VCaP (cell line): Measurements from ENCODE around the gene KIAA1328.
"Not testable (repeated sequence)": the region's sequence is repeated elsewhere in the genome, so short reads cannot be mapped to it uniquely, and the experiment has no call there.

Experiments used
- H3K27ac ChIP-seq: fragments of 450-650 bp; 2 replicates; pipeline ENCODE4 v1.5.1; 2017
- TF ChIP-seq, protein P1 (sequence below): fragments of 450-650 bp; conservative IDR thresholded peaks from 2 replicates; pipeline ENCODE4 v1.5.1; 2017; ENCODE audit warnings: mild to moderate bottlenecking, moderate library complexity

Gene KIAA1328

DNA sequence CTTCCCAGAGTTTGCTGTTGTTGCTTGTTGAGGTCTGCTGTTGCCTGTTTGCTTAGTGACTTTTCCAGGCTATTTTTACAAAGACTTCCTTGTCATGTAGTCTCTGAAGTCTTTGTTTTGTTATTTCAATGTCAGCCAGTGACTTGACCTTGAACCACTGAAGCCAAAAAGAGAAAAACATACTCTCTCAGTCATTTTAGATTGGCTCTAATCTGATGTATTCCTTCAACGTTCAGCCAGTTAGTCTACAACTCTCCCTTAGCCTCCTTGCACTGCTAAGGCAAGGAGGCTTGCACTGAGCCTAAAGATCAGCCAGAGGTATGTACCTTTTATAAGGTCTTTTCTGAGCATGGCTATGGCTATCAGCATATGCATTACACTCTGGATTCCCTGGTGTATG is 27.9 kb downstream of the KIAA1328 start:
- H3K27ac ChIP-seq = no peak overlapping the region
- TF ChIP-seq, protein P1, sequence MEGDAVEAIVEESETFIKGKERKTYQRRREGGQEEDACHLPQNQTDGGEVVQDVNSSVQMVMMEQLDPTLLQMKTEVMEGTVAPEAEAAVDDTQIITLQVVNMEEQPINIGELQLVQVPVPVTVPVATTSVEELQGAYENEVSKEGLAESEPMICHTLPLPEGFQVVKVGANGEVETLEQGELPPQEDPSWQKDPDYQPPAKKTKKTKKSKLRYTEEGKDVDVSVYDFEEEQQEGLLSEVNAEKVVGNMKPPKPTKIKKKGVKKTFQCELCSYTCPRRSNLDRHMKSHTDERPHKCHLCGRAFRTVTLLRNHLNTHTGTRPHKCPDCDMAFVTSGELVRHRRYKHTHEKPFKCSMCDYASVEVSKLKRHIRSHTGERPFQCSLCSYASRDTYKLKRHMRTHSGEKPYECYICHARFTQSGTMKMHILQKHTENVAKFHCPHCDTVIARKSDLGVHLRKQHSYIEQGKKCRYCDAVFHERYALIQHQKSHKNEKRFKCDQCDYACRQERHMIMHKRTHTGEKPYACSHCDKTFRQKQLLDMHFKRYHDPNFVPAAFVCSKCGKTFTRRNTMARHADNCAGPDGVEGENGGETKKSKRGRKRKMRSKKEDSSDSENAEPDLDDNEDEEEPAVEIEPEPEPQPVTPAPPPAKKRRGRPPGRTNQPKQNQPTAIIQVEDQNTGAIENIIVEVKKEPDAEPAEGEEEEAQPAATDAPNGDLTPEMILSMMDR = no peak

DNA sequence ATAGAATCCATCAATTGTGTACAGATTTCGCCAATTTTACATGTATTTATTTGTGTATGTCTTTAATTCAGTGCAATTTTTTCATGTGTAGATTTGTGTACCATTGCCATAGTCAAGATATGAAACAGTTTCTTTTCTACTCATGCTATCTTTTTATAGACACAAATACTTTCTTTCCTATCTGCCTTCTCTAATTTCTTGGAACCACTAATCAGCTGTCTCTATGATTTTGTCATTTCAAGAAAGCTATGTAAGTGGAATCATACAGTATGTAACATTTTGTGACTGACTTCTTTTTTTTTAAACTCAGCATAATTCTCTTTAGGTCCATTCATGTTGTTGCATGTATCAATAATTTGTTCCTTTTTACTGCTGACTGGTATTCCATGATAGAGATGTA is 33.3 kb downstream of the KIAA1328 start:
- TF ChIP-seq, protein P1 = no peak
- no peak overlapping the region for H3K27ac ChIP-seq

DNA sequence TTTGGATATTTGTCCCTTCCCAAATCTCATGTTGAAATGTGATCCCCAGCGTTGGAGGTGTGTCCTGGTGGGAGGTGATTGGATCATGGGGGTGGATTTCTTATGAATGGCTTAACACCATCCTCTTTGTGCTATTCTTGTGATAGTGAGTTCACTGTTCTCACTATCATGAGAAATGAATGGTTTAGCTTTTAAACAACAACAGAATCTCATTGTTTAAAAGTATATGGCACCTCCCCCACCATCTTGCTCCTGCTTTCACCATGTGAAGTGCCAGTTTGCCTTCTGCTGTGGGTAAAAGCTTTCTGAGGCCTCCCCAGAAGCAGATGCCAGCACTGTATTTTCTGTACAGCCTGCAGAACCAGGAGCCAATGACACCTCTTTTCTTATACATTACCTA is 38.1 kb downstream of the KIAA1328 start:
- TF ChIP-seq, protein P1 = no peak
- no peak overlapping the region for H3K27ac ChIP-seq

DNA sequence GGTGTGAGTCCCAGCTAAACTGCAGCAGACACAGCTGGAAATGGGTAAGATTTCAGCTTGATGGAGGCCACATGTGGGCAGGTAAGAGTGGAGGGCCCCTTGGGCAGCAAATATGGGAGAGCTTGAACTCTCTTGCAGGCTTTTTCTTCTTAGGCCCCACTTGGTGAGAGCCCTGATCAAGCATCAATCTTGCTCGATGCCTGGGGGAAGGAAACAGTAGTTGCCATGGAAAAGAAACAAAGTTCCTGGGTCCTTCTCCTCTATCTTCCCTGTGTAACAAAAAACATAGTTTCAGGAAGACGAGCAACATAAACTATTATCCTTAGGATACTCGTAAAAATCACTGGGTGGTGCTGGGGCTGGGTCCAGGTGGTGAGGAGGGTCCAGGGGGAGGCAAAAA is 42.9 kb downstream of the KIAA1328 start:
- TF ChIP-seq, protein P1 = no peak
- no peak overlapping the region for H3K27ac ChIP-seq

DNA sequence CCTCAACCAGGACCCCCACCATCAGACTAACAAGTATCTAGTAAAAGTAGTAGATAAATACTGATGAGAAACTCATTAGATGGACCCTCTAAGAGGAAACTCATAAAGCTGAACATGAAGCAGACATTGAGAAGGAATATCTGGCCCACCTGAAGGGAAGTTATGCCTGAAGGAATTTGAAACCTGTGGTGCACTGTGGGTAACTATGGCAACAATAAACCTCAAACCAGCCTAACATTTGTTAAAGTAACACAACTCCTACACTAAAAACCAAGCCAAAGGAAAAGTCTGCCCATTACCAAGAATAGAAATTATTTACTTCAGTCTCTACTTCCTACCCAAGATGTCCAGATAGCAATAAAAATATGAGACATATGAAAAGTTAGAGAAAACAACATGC is 43.4 kb downstream of the KIAA1328 start:
- TF ChIP-seq, protein P1 = no peak
- no peak overlapping the region for H3K27ac ChIP-seq

DNA sequence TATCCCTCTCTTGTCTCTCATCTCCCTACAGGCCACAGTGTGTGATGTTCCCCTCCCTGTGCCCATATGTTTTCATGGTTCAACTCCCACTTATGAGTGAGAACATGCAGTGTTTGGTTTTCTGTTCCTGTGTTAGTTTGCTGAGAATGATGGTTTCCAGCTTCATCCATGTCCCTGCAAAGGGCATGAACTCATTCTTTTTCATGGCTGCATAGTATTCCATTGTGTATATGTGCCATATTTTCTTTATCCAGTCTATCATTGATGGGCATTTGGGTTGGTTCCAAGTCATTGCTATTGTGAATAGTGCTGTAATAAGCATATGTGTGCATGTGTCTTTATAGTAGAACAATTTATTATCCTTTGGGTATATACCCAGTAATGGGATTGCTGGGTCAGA is 44.9 kb downstream of the KIAA1328 start:
- H3K27ac ChIP-seq = not testable (repeated sequence)

DNA sequence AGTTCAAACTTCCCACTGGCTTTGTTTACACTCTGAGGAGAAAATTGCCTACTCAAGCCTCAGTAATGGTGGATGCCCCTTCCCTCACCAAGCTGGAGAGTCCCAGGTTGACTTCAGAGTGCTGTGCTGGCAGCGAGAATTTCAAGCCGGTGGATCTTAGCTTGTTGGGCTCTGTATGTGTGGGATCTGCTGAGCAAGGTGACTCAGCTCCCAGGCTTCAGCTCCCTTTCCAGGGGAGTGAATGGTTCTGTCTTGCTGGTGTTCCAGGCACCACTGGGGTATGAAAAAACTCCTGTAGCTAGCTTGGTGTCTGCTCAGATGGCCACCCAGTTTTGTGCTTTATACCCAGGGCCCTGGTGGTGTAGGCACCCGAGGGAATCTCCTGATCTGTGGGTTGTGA is 50.9 kb downstream of the KIAA1328 start:
- H3K27ac ChIP-seq = not testable (repeated sequence)

DNA sequence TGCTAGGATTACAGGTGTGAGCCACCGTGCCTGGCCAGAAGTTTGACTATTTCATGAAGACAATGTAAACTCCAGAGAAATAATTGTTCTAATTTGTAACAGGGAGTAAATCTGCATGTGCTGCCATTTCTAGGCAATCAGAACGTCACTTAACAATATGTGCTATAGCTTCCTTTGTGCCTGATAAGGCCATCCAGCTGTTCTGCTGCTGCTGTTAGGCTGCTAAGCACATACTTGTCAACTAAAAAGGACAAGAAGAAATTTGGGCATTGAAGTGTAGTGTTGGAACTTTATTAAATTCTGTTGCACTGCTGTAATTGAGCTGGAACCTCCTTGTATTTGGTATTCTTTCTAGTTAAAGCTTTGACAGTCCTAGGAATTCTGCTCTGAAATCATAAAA is 57.1 kb downstream of the KIAA1328 start:
- TF ChIP-seq, protein P1 = no peak
- no peak overlapping the region for H3K27ac ChIP-seq

DNA sequence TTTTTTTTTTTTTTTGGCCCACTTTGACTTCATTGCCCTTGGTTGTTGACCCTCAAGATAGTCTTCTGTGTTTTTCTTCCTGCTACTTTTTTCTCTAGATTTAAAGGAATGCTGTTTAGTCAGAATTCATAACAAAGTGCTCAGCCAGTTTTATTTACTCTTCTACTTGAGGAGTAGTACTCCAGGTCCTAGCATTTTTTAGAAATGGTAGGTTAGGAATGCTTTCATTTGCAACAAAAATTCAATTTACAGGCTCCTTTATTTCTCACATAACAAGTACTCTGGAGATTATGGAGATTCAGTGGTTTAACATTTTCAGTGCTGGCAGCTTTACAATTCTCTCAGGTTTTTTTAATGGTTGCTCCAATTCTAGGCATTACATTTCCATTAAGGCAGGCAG is 58.2 kb downstream of the KIAA1328 start:
- TF ChIP-seq, protein P1 = no peak
- H3K27ac ChIP-seq = no peak overlapping the region
